ENCODE data around the gene HS6ST2.
A peak's percentile ranks its signal among the peaks of the same experiment; 100 is the strongest.

HS6ST2 gene

GRCh38 chrX:132842460-132843238 lies 115.8 kb downstream of the HS6ST2 start:
- no peak for DNase-seq

GRCh38 chrX:132837967-132838366 lies 120.5 kb downstream of the HS6ST2 start:
- no peak for DNase-seq

GRCh38 chrX:132837126-132837525 lies 121.3 kb downstream of the HS6ST2 start:
- DNase-seq, result peak; percentile 82

DNA sequence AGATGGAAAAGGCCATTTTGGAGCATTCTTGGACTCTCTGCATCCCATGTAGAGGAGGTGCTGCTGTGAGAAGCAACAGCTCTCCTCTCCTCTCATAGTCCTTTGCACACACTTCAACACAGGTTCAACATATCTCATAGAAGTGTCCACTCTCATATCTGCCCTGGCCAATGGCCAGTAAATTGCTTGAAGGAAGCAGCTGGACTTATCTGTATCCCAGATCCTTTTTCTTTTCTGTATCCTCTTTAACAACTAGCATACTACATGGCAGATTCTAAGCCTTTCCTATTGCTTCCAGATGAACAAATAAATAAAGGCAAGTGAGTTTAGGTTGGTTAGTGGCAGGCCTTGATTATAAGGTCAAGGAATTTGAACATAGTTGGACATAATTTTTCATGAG lies 122.0 kb downstream of the HS6ST2 start:
- no peak for DNase-seq

DNA sequence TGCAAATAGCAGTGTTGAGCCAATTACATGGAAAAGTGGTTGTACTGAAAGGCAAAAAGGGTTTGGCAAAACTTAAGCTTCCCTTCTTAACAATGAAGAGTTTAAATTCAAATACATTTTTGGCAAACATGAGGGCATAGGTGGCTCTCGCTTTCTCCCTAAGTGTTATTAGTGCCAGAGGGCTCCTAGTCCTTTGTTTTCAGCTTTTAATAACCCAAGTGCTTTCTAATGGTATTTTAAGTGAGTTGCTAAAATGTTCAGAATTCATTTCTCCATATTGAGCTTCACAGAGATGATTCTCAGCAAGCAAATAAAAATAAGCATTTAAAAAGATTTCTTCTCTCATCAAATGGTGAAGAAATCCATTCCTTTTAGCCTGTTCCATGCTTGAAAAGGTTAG lies 123.7 kb downstream of the HS6ST2 start:
- DNase-seq, result no peak

GRCh38 chrX:132834109-132834508 lies 124.3 kb downstream of the HS6ST2 start:
- no peak for DNase-seq

DNA sequence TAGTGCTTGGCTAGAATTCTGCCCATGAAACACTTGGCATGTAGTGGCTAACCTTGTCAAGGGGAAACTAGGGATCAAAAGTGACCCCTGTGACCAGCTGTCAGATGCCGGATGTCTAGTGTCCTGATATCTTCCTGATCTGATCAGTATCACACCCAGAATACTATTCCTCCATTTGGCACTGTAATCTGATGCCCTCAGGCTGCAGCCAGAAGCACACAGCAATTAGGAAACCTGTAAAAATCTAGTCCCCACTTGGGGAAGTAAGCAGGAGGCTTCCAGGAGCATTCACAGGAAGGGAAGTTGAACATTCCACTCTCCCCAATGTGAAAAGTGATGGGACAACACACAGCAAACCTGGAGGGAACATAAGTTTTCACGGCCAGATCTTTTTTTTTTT lies 125.1 kb downstream of the HS6ST2 start:
- DNase-seq, result no peak

DNA sequence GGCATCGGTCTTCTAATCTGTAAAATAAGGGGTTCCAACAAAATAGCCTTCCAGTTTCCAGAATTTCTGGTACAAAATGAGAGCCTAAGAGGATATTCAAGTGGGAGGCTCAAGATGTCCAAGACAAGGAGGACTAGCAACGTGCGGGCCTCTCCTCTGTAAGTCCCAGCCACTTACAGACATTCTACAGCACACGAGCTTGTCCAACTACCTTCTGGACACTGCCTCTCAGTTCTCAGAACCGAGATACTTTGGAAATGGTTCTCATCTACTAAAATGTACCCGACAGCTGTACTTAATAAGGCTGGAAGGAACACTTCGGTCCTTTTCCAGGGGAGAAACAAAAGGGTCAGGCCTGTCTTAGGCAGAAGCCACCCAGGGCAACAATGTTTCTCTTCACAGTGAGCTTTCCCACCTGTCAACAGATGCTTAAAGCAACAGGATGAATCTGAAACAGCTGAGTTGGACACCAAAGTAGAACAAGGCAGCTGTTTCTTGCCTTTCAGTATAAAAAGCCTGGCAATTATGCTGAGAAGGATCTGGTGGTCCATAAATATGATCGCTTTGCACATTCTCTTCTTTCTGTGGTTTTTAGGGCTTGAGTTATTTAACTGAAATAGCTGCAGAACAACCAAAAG lies 127.0 kb downstream of the HS6ST2 start:
- DNase-seq, result no peak

- no peak for DNase-seq
These were observed 135.8 kb downstream of the HS6ST2 start for GRCh38 chrX:132822634-132823012.

DNA sequence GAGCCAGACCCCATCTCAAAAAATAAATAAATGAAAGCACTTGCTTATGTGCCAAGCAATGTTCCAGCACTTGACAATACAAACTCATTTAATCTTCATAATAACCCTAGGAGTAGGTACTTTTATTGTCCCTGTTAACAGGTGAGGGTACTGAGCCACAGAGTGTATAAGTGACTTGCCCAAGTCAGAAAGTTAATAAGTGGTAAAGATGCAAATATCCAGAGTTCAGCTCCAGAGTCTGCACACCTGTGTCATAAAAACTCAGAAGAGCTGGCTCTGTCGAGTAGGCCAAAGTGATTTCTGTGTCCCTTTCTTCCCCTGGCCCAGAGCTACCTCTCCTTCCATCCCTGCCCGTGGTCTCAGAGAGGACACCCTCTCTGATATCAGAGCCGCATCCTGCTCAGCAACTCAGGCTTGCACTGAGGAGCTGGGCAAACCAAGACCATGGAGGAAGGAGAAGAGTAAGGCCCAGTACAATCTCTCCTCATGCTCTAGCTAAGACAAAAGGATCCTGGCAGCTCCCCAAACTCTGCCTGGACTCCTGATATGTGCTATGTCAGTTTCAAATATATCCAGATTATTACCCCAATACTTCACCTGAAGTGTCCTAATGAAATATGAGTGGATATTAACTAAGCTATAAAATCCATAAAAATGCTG lies 136.3 kb downstream of the HS6ST2 start:
- DNase-seq, result no peak

GRCh38 chrX:132820675-132821074 lies 137.8 kb downstream of the HS6ST2 start:
- no peak for DNase-seq

DNA sequence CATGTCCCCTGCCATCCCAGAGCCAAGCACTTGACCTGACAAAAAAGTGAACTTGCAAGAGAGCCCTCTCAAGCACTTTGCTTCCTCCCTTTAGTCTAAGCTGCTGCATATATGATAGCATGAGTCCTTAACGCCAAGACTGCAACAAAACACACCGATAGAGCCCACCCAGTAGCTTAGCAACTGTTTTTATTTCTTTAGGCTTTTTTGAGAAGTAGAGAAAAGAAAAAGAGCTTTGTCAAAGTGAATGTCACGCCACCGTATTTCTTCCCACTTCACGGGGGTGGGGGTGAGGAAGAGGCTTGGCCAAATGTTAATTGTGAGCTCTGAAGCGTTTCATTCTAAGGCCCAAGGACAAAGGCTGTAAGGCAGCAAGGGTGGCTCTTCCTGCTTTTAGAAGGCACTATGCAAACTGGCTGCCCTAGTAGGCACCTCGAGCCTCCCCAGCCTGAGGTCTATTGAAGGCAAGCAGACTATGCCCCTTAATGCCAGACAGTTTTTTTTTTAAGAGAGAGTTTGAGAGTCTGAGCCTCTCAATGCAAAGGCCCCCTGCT lies 138.6 kb downstream of the HS6ST2 start:
- no peak for DNase-seq

DNA sequence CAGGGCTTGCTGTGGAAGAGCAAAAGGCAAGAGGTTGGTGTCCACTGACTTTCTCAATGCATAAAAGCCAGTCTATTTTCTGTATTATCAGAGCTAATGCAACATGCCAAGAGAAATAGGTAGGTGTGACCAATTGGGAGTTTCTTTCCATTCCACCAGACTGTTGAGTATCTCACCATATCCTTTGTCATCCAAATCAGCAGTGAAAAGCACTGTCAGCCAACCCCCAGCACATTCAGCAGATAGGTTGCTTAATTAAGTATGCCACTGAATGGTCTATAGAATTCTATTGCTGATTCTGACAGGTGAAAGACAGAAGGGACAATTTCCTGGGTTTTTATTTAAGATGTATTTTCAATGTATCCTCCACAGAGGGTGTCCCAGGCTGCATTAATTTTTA lies 139.8 kb downstream of the HS6ST2 start:
- no peak for DNase-seq

DNA sequence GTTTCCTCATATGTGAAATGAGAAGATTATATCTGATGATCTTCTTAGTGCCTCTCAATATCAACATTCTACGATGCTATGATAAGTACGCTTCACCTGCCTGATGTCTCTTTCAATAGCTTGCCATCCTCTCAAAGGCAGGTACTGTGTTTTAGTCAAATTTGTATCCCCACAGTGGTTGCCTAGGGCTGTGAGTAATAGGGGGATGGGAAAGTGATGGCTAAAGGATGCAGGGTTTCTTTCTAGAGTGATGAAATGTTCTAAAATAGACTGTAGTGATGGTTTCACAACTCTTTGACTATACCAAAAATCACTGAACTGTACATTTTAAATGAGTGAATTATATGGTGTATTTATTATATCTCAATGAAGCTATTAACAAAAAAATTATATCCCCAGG lies 142.8 kb downstream of the HS6ST2 start:
- DNase-seq, result no peak

DNA sequence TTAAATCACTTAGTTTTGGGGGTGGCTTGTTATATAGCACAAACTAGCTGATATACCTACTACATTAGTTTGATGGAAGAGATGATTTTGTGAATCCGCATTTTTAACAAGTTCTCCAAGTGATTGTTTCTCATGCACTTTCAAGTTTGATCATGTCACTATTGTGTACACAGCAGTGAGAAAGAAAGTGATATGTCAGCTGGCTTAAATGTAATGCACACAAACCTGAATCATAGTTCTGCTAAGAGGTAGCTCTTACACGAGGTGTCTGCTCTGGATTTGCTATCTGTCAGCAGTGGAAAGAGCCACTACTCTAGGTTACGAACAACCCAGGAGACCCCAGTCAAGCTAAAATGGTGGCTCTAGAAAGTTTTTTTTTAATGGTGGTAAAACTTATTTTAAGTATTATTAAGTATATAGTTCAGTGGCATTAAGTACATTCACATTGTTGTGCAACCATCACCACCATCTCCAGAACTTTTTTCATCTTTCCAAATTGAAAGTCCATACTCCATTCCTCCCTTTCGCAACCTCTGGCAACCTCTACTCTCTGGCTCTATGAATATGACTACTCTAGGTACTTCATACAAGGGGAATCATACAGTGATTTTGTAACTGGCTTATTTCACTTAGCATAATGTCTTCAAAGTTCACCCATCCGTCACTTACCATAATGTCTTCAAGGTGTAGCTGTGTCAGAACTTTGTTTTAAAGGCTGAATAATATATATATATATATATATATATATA lies 147.3 kb downstream of the HS6ST2 start:
- DNase-seq, result no peak

GRCh38 chrX:132810488-132810887 lies 147.9 kb downstream of the HS6ST2 start:
- DNase-seq, result no peak

GRCh38 chrX:132809581-132809980 lies 148.8 kb downstream of the HS6ST2 start:
- no peak for DNase-seq

DNA sequence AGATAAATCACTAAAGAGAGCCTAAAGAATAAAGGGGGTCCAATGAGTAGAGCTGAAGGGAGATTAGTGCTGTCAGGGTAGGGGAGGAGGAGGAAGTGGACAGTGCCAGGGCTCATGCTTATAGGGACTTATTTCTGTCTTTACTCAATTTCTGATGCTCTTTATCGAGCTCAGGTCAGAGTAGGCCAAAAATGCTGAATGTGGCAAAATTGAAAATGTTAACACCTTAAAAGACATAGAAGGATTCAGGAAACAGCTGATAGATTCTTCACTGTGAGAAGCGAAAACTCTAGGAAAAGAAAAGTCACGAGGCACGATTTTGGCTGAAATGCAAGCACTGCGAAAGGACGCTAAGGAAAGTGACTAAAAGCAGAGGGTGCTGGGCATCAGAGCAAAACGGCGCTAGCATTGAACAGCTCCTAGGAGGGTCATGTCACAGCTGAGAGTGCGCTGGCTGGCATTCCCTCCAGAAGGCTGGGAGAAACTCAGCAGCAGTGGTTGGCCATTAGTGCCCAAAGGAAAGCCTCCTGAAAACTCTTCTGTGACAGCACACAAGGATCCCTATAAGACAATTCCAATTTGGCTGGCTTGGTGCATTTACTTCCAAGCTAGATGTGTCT lies 150.9 kb downstream of the HS6ST2 start:
- no peak for DNase-seq

- DNase-seq, result no peak
These were observed 156.4 kb downstream of the HS6ST2 start for GRCh38 chrX:132802033-132802432.

- no peak for DNase-seq
These were observed 163.2 kb downstream of the HS6ST2 start for GRCh38 chrX:132795181-132795580.

- DNase-seq, result no peak
These were observed 166.7 kb downstream of the HS6ST2 start for GRCh38 chrX:132791714-132792113.

GRCh38 chrX:132790329-132790728 lies 168.1 kb downstream of the HS6ST2 start:
- DNase-seq, result no peak

DNA sequence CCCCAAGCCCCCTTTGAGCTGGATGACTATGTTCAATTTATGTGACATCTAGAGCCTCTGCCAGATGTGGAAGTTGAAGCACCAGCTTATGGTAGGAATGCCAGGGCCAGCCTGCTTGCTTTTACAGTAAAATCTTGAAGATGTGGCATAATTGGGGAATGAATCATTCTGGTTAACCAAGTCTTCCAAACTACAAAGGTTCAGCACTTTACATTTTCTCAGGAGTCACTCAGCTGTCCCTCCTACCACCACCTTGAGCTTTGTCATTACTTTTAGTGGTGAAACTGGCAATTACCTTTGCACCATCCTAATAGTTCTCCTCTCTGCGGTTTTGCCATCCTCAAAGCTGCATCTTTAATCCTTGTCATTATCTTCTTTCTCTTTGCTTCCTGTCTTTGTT lies 172.2 kb downstream of the HS6ST2 start:
- DNase-seq, result peak; percentile 10

Data from fibroblast of upper back skin (primary cell).